GM12878 (cell line): Measurements from ENCODE around the gene MIGA2. TPM values are rescaled to one million over a fixed set of nuclear protein-coding genes. Genes with fewer than 3 reads are reported as not detected.

Experiments used
- ATAC-seq: fragments of 200-7000 bp; cut with Tn5 transposase; 3 replicates; pipeline ENCODE4 v1.9.1; 2020; ENCODE audit warnings: mild to moderate bottlenecking, moderate library complexity
- BruUV-seq: library from RNA; stranded (reverse); fragments of 400-500 nt; replicated peaks from 2 replicates; lab custom pipeline; 2021; lab: Mats Ljungman, UMichigan
- CTCF ChIA-PET: fragments of 300-600 bp; sonication (Branson Sonifier 250); formaldehyde crosslinking; extraction: SDS; loops from one replicate; lab custom pipeline; 2021; ENCODE audit warnings: inconsistent platforms; lab: Yijun Ruan, JAX
- POLR2A ChIA-PET: fragments of 350-600 bp; formaldehyde crosslinking; extraction: SDS; loops from one replicate; lab custom pipeline; 2021; ENCODE audit warnings: inconsistent platforms; lab: Charles Lee
- RAD21 ChIA-PET: fragments of 300-600 bp; sonication (Branson Sonifier 250); formaldehyde crosslinking; loops from one replicate; lab custom pipeline; 2023; ENCODE audit warnings: antibody characterized with exemption; ENCODE audit not compliant: unreplicated experiment; lab: Charles Lee
- SMC1A ChIA-PET: fragments of 300-600 bp; sonication (Branson Sonifier 250); formaldehyde crosslinking; loops from one replicate; lab custom pipeline; 2023; ENCODE audit not compliant: unreplicated experiment, uncharacterized antibody; lab: Charles Lee
- DNase-seq: peaks from one replicate; pipeline ENCODE4 v3.0.0-alpha.2; 2011; ENCODE audit warnings: low read depth, low spot score
- FAIRE-seq: peaks from 3 replicates; lab custom pipeline; 2011; peaks lifted over from hg19 to GRCh38; lab: Jason Lieb, UNC
- H2AFZ ChIP-seq: 2 replicates; pipeline ENCODE4 v1.6.0; 2011; ENCODE audit warnings: low read depth, low read length, control low read depth; ENCODE audit not compliant: control insufficient read depth
- H3K27ac ChIP-seq: 2 replicates; pipeline ENCODE4 v1.5.1; 2011; ENCODE audit warnings: control low read depth; ENCODE audit not compliant: control insufficient read depth, insufficient read depth
- H3K27me3 ChIP-seq, 2 experiments: replicated peaks in 1 of 2; 2 replicates each; pipeline versions ENCODE4 v1.6.0 to v1.6.1; 2011; ENCODE audit warnings: low read length in 1 of 2; ENCODE audit not compliant: control insufficient read depth in 2 of 2, insufficient read depth in 2 of 2
- H3K36me3 ChIP-seq, 2 experiments: 2 replicates each; pipeline ENCODE4 v1.5.1; 2011; ENCODE audit warnings: low read length in 1 of 2; ENCODE audit not compliant: control insufficient read depth in 2 of 2, insufficient read depth in 2 of 2
- H3K4me1 ChIP-seq: 2 replicates; pipeline ENCODE4 v1.6.1; 2011; ENCODE audit warnings: mild to moderate bottlenecking, low read length, moderate library complexity, mixed read lengths; ENCODE audit not compliant: control insufficient read depth, insufficient read depth
- H3K4me2 ChIP-seq: 2 replicates; pipeline ENCODE4 v1.6.0; 2011; ENCODE audit warnings: control low read depth; ENCODE audit not compliant: control insufficient read depth, insufficient read depth
- H3K4me3 ChIP-seq: fragments of 200-600 bp; sonication (generic); 2 replicates; pipeline ENCODE4 v1.5.1; 2016
- H3K79me2 ChIP-seq: 2 replicates; pipeline ENCODE4 v1.6.0; 2011; ENCODE audit warnings: low read length; ENCODE audit not compliant: control insufficient read depth, insufficient read depth
- H3K9ac ChIP-seq: 2 replicates; pipeline ENCODE4 v1.8.0; 2011; ENCODE audit warnings: low read length, control low read depth, mixed read lengths; ENCODE audit not compliant: control insufficient read depth, insufficient read depth
- H3K9me3 ChIP-seq: replicated peaks from 3 replicates; pipeline ENCODE4 v1.5.1; 2011; ENCODE audit warnings: mild to moderate bottlenecking, low read length; ENCODE audit not compliant: control insufficient read depth, insufficient read depth
- H4K20me1 ChIP-seq: 2 replicates; pipeline ENCODE4 v1.6.0; 2011; ENCODE audit not compliant: control insufficient read depth, insufficient read depth
- BACH1 ChIP-seq: fragments of 450-650 bp; IDR thresholded peaks from 2 replicates; pipeline ENCODE4 v1.6.1; 2017; ENCODE audit warnings: mild to moderate bottlenecking, borderline replicate concordance
- LARP7 ChIP-seq: fragments of 450-650 bp; IDR thresholded peaks from 2 replicates; pipeline ENCODE4 v1.6.1; 2017; ENCODE audit warnings: mild to moderate bottlenecking
- MEF2B ChIP-seq: fragments of 450-650 bp; IDR thresholded peaks from 2 replicates; pipeline ENCODE4 v1.6.1; 2018; ENCODE audit warnings: mild to moderate bottlenecking, moderate library complexity; ENCODE audit not compliant: partially characterized antibody, poor library complexity, severe bottlenecking
- PML ChIP-seq: IDR thresholded peaks from 2 replicates; pipeline ENCODE4 v1.6.1; 2012; ENCODE audit warnings: low read length, inconsistent platforms
- RUNX3 ChIP-seq: IDR thresholded peaks from 2 replicates; pipeline ENCODE4 v1.6.1; 2012; ENCODE audit warnings: low read length, inconsistent platforms
- YBX1 ChIP-seq: fragments of 450-650 bp; IDR thresholded peaks from 2 replicates; pipeline ENCODE4 v1.6.1; 2016; ENCODE audit warnings: antibody characterized with exemption
- WGBS: methylation state at CpG from one replicate; pipeline ENCODE4 v1.1.6; 2016; ENCODE audit warnings: low lambda C conversion rate; ENCODE audit not compliant: insufficient replicate concordance, insufficient coverage; ENCODE audit errors: missing lambda C conversion rate; 5-methylcytosine and 5-hydroxymethylcytosine counted together
- in situ Hi-C: fragments of 300-500 bp; cut with MboI; formaldehyde crosslinking; loops from 9 replicates; pipeline ENCODE4 v1.14.3; 2018; ENCODE audit warnings: mixed read lengths
- intact Hi-C: fragments of 100-400 bp; cut with micrococcal nuclease; formaldehyde crosslinking; loops from one replicate; pipeline ENCODE4 v1.14.2; 2022; ENCODE audit not compliant: unreplicated experiment
- polyA plus RNA-seq, 11 experiments: library from polyadenylated mRNA; depleted of rRNA in 4 of 11; unstranded in 6 of 11; stranded (reverse) in 5 of 11; fragments of >200 nt; fragmentation: Nextera tagmentation in 4 of 11; fragmentation: Illumina TruSeq in 1 of 11; extraction: Ambion mirVana in 4 of 11; extraction: Trizol in 1 of 11; gene quantifications; 1 replicate in 1 of 11; 2 replicates in 10 of 11; pipeline versions ENCODE4 v1.2.1 to v1.2.3, GENCODE V29; 2011 to 2016; ENCODE audit warnings: inconsistent platforms in 2 of 11, missing spikeins in 2 of 11, low read depth in 1 of 11
- total RNA-seq, 4 experiments: library from RNA; depleted of rRNA in 3 of 4; stranded (reverse); fragments of >200 nt in 3 of 4; fragmentation: Illumina TruSeq in 1 of 4; extraction: Trizol in 1 of 4; gene quantifications; 2 replicates each; pipeline versions ENCODE4 v1.2.1 to v1.2.3, GENCODE V29; 2013 to 2021
- TF ChIP-seq, protein P1 (sequence below): fragments of 450-650 bp; IDR thresholded peaks from 2 replicates; pipeline ENCODE4 v1.6.1; 2014; ENCODE audit warnings: mild to moderate bottlenecking
- TF ChIP-seq, protein P2 (sequence below): fragments of 450-650 bp; IDR thresholded peaks from 2 replicates; pipeline ENCODE4 v1.6.1; 2017; ENCODE audit warnings: mild to moderate bottlenecking
- TF ChIP-seq, protein P3 (sequence below): fragments of 450-650 bp; conservative IDR thresholded peaks from 2 replicates; pipeline ENCODE4 v1.6.1; 2017; ENCODE audit warnings: mild to moderate bottlenecking, moderate library complexity

Gene MIGA2
- total and polyA plus RNA-seq, 10 of the 15 experiments (the other 5 are each of a cell fraction or from before 2014, with no cell fraction given) = 0.14 to 31.0 (median 12.7) TPM

DNA sequence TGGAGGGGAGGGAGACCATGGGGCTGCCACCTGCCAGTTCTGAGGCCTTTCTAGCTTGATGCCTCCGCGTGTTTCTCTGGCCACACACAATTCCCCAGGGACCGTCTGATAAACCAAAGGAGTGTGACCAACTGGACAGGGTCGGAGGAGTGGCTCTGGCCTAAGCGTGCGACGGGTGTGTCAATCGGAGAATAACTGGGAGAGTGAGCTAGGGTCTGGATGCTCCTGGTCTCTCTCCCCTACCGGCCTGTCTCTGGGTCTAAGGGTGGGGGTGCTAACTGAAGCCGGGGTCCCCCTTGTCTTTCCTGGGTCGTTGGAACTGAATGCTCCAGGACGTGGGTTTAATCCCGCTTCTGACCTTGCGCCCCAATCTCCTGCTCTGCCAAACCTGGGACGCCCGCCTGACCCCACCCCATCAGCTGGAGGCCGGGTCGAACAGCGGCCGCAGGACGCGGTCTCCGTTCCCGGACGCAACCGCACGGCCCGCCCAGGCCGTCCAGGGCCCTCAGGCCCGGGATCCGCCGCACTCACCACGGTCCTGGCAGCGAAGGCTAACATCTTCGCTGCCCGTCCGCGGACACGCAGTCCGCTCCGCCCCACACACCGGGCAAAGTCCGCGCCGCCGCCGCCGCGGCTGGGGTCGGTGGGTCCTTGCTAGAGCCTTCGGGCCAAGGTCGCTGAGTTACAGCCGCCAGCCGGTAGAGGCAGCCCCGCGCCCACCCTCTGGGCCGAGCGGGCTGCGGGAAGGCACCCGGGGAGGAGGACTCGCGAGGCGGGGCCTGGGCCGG, 73.7 kb downstream of the MIGA2 start:
- H3K4me2 ChIP-seq = peak overlapping the region; percentile 99
- peaks cover 7% of the 10 kb centered on the region for H3K4me1 ChIP-seq
- H3K27ac ChIP-seq = no peak overlapping the region
- in situ Hi-C loops (no loop called here), intact Hi-C loops (loop anchor here (2.0 kb wide), 1 partner anchor 29 kb away; the partner anchor contains the start of gene DOLPP1)
- ATAC-seq (no peak), DNase-seq (no peak), FAIRE-seq (no peak)
- ChIA-PET RAD21 (interaction anchor here (2.2 kb wide), 1 partner anchor 15 kb away, joined by 7 read pairs; no protein-coding TSS in a partner anchor), POLR2A (interaction anchor here (0.5 to 1.0 kb wide), 2 partner anchors 30 to 485 kb away, joined by 3 to 5 read pairs; no protein-coding TSS in a partner anchor), SMC1A (no interaction called here), CTCF (interaction anchor here (1.2 to 3.9 kb wide), 2 partner anchors 30 to 32 kb away, joined by 4 to 19 read pairs; no protein-coding TSS in a partner anchor)
- peak overlapping the region; percentile 7; the same call in 1 of the 2 replicates for H3K9ac ChIP-seq
- BruUV-seq = no TSS peak
- peaks cover 20% of the 10 kb centered on the region for H3K79me2 ChIP-seq
- H3K27me3 ChIP-seq = no peaks in the 10 kb centered on the region; a peak in 1 of 4 replicates
- TF ChIP-seq BACH1 (0 out of 2 replicates have a peak, but pooled peaks have one; percentile 13), PML (no peak), RUNX3 (0 out of 2 replicates have a peak, but pooled peaks have one; percentile 3), MEF2B (peak; percentile 74), YBX1 (no peak), LARP7 (peak; percentile 71)
- TF ChIP-seq, protein P1, sequence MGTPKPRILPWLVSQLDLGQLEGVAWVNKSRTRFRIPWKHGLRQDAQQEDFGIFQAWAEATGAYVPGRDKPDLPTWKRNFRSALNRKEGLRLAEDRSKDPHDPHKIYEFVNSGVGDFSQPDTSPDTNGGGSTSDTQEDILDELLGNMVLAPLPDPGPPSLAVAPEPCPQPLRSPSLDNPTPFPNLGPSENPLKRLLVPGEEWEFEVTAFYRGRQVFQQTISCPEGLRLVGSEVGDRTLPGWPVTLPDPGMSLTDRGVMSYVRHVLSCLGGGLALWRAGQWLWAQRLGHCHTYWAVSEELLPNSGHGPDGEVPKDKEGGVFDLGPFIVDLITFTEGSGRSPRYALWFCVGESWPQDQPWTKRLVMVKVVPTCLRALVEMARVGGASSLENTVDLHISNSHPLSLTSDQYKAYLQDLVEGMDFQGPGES = no peak
- TF ChIP-seq, protein P2, sequence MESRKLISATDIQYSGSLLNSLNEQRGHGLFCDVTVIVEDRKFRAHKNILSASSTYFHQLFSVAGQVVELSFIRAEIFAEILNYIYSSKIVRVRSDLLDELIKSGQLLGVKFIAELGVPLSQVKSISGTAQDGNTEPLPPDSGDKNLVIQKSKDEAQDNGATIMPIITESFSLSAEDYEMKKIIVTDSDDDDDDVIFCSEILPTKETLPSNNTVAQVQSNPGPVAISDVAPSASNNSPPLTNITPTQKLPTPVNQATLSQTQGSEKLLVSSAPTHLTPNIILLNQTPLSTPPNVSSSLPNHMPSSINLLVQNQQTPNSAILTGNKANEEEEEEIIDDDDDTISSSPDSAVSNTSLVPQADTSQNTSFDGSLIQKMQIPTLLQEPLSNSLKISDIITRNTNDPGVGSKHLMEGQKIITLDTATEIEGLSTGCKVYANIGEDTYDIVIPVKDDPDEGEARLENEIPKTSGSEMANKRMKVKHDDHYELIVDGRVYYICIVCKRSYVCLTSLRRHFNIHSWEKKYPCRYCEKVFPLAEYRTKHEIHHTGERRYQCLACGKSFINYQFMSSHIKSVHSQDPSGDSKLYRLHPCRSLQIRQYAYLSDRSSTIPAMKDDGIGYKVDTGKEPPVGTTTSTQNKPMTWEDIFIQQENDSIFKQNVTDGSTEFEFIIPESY = peak; percentile 67; the same call in 1 of the 2 replicates
- TF ChIP-seq, protein P3, sequence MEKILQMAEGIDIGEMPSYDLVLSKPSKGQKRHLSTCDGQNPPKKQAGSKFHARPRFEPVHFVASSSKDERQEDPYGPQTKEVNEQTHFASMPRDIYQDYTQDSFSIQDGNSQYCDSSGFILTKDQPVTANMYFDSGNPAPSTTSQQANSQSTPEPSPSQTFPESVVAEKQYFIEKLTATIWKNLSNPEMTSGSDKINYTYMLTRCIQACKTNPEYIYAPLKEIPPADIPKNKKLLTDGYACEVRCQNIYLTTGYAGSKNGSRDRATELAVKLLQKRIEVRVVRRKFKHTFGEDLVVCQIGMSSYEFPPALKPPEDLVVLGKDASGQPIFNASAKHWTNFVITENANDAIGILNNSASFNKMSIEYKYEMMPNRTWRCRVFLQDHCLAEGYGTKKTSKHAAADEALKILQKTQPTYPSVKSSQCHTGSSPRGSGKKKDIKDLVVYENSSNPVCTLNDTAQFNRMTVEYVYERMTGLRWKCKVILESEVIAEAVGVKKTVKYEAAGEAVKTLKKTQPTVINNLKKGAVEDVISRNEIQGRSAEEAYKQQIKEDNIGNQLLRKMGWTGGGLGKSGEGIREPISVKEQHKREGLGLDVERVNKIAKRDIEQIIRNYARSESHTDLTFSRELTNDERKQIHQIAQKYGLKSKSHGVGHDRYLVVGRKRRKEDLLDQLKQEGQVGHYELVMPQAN = 0 out of 2 replicates have a peak, but pooled peaks have one; percentile 20
- 4% methylated on average over 59 of the region's 64 CpGs for WGBS
- H3K36me3 ChIP-seq = no peaks in the 10 kb centered on the region
- H3K9me3 ChIP-seq = no peaks in the 10 kb centered on the region; the same call in 2 of the 3 replicates
- H3K4me3 ChIP-seq = peak overlapping the region; percentile 58
- H2AFZ ChIP-seq = peak overlapping the region; percentile 73
- no peaks in the 10 kb centered on the region for H4K20me1 ChIP-seq
